Fibroblast of skin of abdomen (primary cell): ENCODE measurements around the gene PADI2. TPM values are rescaled to one million over a fixed set of nuclear protein-coding genes. Genes with fewer than 3 reads are reported as not detected.

Experiments
- DNase-seq: peaks from one replicate; pipeline ENCODE4 v3.0.0-alpha.2; 2013
- polyA plus RNA-seq, 2 experiments: library from polyadenylated mRNA; unstranded; fragments of 120-200 nt; gene quantifications; one replicate each; pipeline ENCODE4 v1.2.1, GENCODE V29; 2013; ENCODE audit not compliant: insufficient read length in 2 of 2

Gene PADI2
- polyA plus RNA-seq (2013, experiment 1 of 2; ENCODE audit: insufficient read length): 0.24 TPM
- 0.45 TPM for polyA plus RNA-seq (2013, experiment 2 of 2; ENCODE audit: insufficient read length)

DNA sequence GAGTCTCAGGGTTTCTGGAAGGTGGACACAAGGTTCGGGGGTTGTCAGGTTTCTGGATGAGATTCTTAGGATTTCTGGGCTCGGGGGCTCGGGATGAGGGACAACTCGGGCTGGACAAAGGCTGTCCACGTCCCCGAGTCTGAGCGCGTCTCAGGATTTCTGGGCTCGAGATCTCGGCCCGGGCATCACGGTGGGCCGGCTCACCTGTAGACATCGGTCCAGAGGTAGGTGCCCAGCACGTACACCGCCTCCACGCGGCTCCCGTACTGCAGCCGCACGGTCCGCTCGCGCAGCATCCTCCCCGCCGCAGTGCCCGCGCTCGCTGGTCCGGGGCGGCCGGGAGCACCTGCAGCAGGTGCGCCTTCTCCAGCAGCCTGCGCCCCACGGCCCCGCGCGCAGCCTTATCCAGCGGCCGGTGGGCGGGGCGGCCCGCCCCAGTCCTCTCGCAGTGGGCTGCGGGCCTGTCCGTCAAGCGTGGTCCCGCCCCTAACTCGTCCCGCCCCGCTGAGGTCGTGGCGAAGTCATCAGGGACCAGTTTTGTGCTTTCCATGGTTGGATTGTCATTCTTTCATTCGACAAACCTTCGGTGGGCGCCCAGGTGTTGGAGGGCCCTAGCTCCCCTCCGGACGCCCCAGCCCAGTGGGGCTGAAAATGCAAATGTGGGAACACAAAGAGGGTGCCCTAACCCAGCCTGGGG is at the start of gene PADI2:
Gene PADI2, minus strand, starts transcription at position 376 of the 697 bp plus-strand sequence. Its CDS starts 80 bp downstream, at position 296.
- DNase-seq: peak; percentile 25

DNA sequence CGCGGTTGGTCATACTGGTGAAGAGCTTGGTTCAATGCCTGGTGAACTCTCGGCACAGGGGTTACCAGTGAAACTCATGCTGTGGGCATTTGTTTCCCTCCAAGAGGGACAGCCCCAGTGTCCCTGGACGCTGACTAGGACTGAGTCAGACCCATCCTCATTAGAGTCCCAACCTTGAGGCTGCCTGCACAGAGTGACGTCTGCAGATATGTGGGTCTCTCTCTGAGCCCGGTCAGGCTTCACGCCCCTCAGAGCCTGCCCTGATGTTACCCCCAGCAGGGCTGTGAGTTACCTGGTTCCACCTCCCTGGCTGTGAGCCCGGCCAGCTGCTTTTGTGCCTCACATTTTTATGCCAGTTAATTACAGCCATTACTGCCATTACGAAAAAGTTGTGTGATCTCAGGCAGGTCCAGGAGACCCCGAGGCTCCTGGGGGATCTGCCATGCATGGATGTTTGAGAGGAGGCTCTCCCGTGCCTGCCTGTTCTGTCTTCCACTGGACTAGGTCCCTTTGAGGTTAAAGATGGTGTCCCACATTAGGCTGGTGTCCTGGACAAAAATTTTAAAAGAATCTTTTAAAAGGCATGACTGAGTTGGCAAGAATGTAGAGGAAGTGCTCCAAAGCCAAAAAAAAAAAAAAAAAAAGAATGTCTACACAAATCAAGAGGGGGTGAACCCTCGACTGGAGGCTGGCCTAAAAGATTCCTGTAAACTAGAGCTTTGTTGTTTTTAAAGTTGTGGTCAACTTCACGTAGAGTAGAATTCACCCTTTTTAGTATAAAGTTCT is 49.0 kb upstream of the PADI2 start:
- peak; percentile 89 for DNase-seq

DNA sequence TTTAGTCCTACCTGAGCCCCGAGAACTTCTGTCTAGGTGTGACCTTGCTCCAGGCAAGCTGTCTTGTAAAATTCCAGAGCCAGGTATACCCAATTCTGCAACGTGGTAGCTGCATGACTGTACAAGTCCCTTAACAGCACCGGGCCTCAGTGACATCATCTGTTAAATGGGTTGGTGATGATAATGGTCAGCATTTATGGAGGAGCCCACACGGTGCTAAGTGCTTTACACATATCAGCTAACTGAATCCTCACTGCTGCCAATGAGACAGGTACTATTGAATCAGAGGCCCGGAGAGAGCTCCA is 48.5 kb upstream of the PADI2 start:
- no peak for DNase-seq

DNA sequence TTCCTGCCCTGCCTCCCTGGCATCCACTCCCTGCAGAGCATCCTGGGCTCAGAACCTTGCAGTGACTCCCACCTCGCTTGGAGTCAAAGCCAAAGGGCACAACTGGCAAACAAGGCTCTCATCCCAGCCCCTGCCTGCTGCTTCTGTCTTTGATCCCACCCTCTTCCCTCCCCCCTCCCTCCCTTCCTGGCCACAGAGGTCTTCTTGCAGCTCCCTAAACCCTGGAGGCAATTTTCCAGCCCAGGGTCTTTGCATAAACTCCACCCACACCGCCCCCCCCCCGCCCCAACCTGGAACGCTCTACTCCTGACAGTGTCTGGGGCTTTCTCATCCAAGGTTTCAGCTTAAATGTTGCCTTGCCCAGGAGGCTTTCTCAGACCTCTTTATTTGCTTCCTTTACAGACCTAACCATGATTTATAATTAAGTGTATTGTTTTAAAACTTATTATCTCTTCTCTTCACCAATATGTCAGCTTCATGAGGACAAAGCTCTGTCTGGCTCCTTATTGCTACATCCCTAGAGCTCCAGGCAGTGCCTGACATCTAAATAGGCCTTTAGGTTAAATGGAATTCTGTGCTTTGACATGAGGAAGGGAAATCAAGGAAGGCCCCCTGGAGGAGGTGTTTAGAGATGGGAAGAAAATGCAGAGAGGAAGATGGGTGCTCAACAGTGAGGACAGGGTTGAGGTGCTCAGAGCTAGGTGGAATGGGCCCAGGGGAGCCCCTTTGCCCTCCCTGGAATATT is 48.0 kb upstream of the PADI2 start:
- DNase-seq: no peak

DNA sequence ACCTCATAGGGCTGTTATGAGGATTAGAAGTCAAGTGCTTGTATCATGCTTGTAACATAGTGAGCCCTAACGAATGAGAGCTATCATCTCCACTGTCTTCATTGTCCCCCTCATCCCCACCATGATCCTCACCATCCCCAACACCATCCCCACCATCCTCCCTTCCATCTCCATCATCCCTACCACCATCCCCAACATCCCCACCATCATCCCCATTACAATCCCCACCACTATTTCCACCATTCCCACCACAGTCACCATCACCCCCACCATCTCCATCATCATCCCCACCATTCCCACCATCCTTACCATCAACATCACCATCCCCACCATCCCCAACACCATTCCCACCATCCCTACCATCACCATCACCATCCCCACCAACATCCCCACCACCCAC is 46.6 kb upstream of the PADI2 start:
- DNase-seq: no peak

DNA sequence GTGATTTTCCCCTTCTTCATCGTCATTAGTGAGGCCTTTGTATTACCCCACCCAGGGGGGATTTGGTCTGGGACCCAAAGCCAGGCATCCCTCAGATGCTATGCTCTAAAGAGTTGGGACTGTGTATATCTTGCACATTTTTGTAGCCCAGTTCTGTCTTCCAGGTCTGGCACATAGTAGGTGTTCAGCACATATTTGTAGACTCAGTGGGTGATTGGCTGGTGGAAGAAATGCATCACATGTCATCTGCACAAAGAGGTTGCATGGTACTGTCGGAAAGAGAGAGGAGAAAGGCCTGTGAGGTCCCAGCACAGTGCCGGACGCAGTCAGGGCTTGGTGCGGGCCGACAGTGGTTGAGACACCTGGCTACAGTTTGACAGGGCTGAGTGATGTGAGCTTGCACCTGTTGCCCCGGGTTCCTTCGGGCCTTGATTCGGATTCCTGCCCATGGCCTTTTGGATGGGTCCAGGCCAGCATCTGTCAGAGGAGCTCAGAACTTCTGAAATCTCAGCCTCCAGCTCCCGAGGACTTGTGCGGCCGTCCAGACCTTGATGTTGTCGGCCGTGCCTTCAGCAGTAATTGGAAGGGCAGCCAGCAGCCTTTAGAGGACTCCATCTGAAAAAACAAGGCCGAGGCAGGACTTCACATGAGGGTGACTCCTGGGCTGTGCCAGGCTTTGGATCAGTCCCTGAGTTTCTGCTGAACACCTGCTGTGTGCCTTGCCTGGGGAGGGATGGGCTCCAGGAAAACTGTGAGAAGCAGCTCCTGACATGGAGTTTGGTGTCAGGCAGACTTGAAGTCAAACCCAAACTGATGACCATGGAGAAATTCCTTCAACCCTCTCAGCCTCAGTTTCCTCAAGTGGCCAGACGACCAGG is 44.8 kb upstream of the PADI2 start:
- no peak for DNase-seq

DNA sequence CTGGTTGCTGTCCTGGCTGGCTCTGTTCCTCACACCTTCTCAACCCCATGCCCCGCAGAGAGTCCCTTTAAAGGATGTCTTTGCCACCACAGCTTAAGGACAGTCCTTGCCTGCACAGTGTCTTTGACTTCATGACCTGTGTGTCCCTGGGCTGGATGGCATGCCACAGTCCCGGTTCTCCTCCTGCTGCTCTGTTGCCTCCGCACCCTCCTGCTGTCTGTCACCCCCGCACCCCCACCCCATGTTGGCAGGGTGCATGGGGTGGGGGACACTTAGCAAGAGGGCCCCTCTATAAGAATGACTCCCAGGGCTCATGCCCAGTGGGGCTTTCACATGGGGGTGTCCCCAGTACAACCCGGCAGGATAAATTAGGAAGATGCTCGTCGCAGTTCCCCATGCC is 44.1 kb upstream of the PADI2 start:
- DNase-seq: no peak

DNA sequence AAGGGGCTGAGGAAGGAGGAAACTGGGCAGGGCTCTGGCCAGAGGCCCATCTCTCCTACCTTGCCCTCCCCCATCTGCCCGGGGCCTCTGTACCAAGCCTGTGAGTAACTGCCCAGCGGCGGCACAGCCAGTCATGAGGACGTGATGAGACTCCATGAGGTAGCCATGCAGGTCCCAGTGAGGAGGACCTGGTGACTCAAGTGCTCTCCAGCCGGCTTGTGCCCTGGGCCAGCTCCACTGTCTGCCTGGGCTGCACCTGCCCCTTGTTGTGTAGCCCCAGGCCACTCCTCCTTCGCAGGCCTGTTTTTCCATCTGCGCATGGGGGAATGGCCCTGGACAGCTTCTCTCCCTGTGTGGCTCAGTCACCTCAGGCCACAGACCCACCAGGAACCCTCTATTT is 43.7 kb upstream of the PADI2 start:
- no peak for DNase-seq

DNA sequence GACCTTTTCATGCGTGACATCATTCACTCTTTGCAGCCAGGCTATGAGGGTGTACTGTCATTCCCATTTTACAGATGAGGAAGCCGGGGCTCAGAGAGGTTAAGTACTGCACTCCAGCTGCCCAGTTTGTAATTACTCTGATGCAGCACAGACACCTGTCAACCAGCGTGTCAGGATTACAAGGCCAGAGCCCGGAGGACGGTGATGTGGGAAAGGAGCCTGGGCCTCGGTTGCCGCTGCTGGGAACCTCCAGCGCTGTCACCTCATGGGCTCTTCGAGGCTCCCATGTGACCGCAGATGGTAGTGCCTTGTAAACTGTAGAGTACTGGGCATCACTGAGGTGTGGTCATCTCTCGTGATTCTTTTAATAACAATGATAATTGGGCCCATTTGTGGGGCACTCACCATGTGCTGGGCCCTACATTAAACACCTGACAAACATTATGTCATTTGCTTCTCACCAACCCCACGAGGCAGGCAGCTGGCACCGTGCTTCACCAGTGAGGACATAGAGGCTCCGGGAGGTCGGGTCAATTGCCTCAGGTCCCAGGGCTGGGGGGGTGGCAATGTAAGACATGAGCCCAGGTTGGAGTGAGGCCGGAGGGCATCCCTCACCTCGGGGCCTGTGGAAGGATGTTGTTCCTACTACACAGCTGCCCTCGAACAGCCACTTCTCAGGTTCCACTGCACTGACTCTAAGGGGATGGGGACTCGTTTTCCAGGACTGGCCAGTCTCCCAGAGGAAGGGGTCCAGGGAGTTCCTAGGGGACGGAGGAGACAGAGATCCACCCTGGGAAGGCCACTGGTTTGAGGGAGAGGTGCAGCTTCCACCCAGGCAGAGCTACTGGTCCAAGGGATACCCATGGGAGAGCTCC is 42.9 kb upstream of the PADI2 start:
- DNase-seq: no peak

DNA sequence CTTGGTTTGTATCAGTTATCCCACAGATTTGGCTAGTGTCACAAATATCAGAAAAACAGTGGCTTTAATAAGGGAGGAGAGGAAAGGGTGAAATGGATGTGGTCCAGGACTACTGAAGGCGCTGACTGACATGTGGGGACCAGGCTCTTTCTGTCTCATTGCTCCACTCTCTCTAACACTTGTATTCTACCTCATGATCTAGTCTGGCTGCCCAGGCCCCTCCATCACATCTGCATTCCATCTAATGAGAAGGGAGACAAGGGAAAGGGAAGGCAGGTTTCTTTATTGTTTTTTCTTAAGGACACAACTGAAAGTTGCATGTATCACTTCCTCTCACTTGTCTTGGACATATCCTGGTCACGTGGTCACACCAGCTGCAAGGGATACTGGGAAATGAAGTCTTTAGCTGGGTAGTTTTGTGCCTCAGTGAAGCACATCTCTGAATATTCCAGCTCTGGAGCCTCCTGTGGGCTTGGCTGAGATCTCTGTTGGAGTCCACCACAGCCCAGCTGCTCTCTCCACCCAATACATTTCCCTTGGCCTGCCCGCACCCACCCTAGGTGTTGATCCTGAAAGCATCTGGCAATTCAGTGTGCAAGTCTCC is 42.0 kb upstream of the PADI2 start:
- no peak for DNase-seq

DNA sequence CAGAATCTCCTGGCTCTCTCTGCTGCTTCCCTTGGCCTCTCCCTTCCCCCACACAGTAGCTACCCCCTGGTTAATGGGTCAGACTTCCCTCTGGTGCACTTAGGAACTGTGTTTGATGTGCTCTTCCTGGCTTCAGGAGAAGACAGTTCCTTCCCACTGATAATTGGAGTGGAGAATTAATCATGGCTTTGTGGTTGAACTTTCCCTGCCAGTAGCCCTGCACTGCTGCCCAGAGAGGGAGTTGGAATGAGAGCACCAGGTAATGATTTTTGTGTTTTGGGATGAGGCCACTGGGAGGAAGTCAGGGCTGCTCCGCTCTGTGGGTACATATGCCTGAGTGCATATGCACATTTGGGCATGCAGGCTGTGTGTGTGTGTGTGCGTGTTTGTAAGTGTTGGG is 39.7 kb upstream of the PADI2 start:
- DNase-seq: no peak

DNA sequence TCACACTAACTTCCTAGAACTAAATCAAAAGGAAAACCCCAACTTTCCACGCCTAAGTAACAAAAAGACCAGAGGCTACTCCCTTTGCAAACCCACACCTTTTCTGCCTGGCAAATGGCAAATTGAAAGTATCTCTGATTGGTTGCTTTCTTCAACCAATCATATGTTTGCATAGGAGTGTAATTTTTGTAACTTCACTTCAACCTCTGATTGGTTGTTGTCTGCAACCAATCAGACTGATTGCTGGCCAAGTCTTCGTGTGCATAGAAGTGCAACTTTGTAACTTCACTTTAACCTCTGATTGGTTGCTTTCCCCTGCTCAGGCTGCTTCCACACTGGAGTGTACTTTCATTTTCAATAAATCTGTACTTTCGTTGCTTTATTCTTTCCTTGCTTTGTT is 36.9 kb upstream of the PADI2 start:
- no peak for DNase-seq

DNA sequence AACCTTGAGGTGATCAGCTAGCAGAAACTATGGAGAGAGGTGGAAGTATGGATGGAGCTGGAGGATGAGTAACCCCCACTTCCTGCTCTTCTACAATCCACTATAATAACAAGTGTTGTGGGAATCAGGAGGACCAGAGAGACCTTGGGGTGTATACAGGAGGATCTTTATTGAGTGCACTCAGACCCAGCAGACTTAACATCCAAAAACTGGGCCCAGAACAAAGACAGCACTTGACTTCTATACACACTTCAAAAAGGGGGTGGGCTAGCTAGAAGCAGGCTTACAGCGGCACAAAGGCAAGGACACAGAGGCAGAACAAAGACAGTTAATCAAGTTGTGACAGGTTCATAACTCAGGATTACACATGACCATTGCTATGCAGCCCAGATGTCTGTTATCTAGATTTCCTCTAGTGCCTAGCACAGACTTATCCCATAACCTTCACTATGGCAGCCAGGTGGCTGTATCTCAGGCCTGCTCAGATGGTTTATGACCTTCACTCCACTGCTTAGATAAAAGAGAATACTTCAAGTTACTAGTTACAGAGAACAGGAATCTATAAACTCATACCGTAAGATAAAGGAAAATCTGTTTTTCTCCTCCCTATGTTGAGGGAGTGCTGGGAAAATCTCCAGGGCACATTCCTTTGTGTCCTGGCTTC is 36.1 kb upstream of the PADI2 start:
- no peak for DNase-seq

DNA sequence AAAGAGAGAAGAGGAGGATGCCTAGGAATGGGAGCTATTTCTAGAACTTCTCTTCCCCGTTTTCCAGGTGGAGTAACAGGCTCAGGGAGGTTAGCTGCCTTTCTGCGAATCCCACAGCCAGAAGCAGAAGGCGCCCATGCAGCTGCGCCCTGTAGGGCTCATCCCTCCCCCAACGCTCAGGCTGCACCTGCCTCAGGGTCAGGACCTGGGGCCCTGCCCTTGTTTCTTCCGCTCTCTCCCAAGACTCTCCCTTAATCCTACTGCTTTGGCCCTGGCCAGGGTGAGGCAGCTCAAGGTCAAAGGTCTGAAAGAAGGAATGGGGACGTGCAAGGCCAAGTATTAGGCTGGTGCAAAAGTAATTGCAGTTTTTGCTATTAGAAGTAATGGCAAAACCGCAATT is 30.5 kb upstream of the PADI2 start:
- DNase-seq: no peak

DNA sequence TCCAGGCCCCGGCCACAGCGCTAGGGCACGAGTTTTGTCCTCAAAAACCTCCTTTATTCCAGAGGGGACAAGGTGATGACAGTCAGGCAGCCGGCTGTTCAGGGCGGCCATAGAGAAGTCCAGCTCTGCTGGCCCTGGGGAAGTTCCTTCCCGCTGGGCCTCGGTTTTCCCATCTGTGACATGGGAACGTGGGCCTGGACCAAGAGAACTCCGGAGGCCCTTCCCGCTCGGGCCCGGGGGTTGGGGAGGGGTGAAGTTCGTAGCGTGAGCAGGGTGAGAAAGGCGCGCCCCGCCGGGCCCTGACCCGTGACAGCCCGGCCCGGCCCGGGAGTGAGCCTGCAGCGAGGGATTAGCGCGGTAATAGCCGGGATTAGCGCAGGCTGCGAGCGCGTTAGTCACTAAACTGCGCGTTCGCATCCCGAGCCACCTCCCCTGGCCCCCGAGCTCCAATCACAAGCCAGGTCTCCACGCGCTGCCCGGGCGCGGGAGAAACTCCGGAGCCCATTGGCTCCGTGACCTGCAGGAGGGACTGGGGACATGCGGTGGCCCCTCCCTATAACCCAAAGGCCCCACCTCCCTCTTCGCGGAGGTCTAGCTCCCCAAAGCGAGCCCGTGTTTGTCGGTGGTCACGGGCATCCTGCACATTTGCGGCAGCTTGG is 29.8 kb upstream of the PADI2 start:
- peak; percentile 42 for DNase-seq

DNA sequence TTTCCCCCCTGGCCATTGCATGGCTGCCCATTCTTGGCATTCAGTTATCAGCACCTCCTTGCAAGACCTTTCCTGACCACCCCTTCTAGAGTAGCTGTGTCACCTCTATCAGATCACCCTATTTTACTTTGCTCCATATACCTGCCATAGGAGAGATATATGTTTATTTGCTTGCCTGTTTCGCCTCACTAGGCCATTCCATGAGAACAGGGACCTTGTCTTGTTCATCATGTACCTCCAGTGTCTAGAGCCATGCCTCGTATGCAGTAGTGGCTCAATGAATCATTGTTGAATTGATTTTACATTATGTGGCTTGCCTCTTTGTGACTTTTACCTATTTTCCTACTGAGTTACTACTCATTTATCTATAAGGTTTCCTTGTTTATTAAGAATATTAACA is 26.4 kb upstream of the PADI2 start:
- no peak for DNase-seq

DNA sequence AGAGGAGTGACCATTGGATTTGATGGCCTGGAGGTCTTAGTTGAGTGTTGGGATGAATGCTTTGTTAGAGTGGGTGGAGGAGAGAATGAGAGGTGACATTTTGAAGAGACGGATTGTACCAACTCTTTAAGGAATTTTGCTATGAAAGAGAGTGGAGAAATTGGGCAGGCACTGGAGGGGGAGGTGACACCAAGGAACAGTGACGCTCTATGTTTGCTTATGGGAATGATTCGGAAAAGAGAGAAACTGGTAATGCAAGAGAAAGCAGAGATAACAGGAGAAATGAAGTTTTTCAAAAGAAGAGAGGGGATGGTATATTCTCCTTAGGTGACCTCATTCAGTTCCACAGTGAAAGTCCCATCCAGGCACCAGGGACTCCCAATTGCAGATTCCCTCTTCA is 24.5 kb upstream of the PADI2 start:
- no peak for DNase-seq

DNA sequence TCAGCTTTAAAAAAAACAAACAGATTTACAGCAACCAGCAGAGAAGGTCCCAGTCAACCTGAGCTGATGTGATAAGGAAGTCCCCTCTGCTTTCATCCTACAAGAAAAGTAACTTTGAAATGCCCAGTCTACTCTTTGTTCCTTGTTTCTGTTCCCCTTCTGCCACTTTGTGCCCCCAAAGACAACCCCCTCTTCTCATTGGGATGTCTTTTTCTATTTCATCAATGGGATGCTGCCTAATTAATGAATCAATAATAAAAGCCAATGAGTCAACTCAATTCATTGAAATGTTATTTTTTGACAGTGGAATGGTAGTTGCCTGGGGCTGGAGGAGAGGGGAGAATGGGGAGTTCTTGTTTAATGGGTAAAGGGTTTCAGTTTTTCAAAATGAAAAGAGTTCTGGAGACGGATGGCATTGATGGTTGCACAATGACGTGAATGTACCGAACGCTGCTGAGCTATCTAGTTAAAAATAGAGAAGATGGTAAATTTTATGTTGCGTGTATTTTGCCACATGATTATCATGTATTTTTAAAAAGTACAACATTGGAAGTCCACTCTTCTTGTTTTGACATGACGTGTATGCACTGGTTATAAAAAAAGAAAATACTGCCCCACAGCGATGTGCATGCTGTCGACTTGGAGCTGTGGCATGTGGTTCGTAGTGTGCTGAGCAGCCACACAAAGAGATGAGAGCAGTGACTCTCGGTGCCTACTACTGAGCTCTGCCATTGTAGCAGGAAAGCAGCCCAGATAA is 22.4 kb upstream of the PADI2 start:
- DNase-seq: no peak

DNA sequence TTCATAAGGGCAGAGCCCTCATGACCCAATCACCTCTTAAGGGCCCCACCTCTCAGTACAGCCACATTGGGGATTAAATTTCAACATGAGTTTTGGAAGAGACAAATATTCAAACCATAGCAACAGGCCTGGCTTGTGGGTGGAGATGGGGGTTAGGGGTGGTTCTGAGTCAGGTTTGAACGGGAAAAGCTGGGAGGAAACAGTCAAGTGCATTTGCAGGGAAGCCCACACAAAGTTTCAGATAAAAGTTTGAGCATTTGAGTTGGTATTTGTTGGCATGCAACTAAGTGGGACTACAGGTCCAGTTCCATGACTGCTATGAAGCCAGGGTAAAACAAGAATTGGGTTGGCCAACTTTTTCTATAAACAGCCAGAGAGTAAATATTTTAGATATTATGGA is 21.0 kb upstream of the PADI2 start:
- no peak for DNase-seq
